Ishikawa (cell line): ENCODE measurements around the gene LRRC72.

Experiments used
- CEBPB ChIP-seq: IDR thresholded peaks from 2 replicates; pipeline ENCODE4 v1.6.1; 2012
- CREB1 ChIP-seq: IDR thresholded peaks from 2 replicates; pipeline ENCODE4 v1.6.1; 2012; ENCODE audit warnings: low read depth
- EGR1 ChIP-seq: IDR thresholded peaks from 2 replicates; pipeline ENCODE4 v1.6.1; 2012
- EP300 ChIP-seq: IDR thresholded peaks from 2 replicates; pipeline ENCODE4 v1.6.1; 2012; ENCODE audit warnings: borderline replicate concordance
- FOXM1 ChIP-seq: IDR thresholded peaks from 2 replicates; pipeline ENCODE4 v1.6.1; 2012; ENCODE audit warnings: low read depth, borderline replicate concordance
- MAX ChIP-seq: IDR thresholded peaks from 2 replicates; pipeline ENCODE4 v1.6.1; 2012
- NFIC ChIP-seq: IDR thresholded peaks from 2 replicates; pipeline ENCODE4 v1.6.1; 2012
- RAD21 ChIP-seq: IDR thresholded peaks from 2 replicates; pipeline ENCODE4 v1.6.1; 2012; ENCODE audit warnings: low read depth
- TAF1 ChIP-seq: IDR thresholded peaks from 2 replicates; pipeline ENCODE4 v1.6.1; 2012; ENCODE audit warnings: low read depth, mild to moderate bottlenecking
- TCF12 ChIP-seq: IDR thresholded peaks from 2 replicates; pipeline ENCODE4 v1.6.1; 2012; ENCODE audit warnings: low read depth
- TEAD4 ChIP-seq: IDR thresholded peaks from 2 replicates; pipeline ENCODE4 v1.6.1; 2012
- USF1 ChIP-seq: IDR thresholded peaks from 2 replicates; pipeline ENCODE4 v1.6.1; 2012
- YY1 ChIP-seq: IDR thresholded peaks from 2 replicates; pipeline ENCODE4 v1.6.1; 2012; ENCODE audit warnings: low read depth
- ZBTB7A ChIP-seq: IDR thresholded peaks from 2 replicates; pipeline ENCODE4 v1.6.1; 2012; ENCODE audit warnings: low read depth
- TF ChIP-seq, protein P1 (sequence below): IDR thresholded peaks from 2 replicates; pipeline ENCODE4 v1.6.1; 2012; ENCODE audit warnings: low read depth, mild to moderate bottlenecking

The LRRC72 gene

DNA sequence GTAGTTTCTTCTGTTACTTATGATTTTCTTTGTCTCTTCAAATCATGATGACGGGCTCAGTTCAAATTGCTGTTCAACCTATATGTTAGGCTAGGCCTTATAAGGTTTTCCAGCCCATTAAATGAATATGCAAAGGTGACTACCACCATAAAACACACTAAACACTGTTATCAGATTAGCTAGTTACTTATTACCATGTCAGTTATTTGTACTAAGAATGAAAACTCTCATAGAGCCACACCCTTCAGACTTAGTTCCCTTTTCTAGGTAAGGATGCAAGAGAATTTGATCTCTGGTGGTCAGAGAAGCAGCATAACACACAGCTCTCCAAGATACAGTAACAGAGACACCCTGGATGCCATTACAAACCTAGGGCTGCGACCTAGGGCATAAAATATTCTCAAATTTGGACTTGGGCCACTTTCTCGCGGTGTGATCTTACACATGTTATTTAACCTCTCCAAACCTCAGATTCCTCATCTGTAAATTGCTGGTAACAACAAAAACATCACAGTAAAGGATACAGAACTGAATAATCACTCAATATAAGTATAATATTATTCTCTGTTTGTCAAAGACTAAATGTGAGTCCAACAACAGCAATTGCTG, 83.3 kb downstream of the LRRC72 start:
- TF ChIP-seq, protein P1, sequence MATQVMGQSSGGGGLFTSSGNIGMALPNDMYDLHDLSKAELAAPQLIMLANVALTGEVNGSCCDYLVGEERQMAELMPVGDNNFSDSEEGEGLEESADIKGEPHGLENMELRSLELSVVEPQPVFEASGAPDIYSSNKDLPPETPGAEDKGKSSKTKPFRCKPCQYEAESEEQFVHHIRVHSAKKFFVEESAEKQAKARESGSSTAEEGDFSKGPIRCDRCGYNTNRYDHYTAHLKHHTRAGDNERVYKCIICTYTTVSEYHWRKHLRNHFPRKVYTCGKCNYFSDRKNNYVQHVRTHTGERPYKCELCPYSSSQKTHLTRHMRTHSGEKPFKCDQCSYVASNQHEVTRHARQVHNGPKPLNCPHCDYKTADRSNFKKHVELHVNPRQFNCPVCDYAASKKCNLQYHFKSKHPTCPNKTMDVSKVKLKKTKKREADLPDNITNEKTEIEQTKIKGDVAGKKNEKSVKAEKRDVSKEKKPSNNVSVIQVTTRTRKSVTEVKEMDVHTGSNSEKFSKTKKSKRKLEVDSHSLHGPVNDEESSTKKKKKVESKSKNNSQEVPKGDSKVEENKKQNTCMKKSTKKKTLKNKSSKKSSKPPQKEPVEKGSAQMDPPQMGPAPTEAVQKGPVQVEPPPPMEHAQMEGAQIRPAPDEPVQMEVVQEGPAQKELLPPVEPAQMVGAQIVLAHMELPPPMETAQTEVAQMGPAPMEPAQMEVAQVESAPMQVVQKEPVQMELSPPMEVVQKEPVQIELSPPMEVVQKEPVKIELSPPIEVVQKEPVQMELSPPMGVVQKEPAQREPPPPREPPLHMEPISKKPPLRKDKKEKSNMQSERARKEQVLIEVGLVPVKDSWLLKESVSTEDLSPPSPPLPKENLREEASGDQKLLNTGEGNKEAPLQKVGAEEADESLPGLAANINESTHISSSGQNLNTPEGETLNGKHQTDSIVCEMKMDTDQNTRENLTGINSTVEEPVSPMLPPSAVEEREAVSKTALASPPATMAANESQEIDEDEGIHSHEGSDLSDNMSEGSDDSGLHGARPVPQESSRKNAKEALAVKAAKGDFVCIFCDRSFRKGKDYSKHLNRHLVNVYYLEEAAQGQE, result no peak
- TF ChIP-seq EP300 (no peak), TEAD4 (no peak), RAD21 (no peak), ZBTB7A (no peak), YY1 (no peak), USF1 (no peak), CREB1 (no peak), EGR1 (no peak), FOXM1 (no peak), MAX (no peak), TAF1 (no peak), CEBPB (no peak), TCF12 (no peak), NFIC (no peak)

- TF ChIP-seq TEAD4, result no peak
- TF ChIP-seq ZBTB7A, result no peak
- TF ChIP-seq FOXM1, result no peak
- TF ChIP-seq CREB1, result no peak
- TF ChIP-seq EP300, result no peak
- TF ChIP-seq, protein P1, result no peak
- no peak for TF ChIP-seq TAF1
- TF ChIP-seq RAD21, result no peak
- TF ChIP-seq EGR1, result no peak
- no peak for TF ChIP-seq MAX
Observed at GRCh38 chr7:16611711-16612110, 85.1 kb downstream of the LRRC72 start.

- TF ChIP-seq TEAD4 (no peak), EP300 (no peak), RAD21 (no peak), ZBTB7A (no peak), YY1 (no peak), CREB1 (no peak), MAX (no peak), TCF12 (no peak), TAF1 (no peak), NFIC (no peak), CEBPB (no peak), EGR1 (no peak), FOXM1 (no peak), USF1 (no peak)
- TF ChIP-seq, protein P1, result no peak
Observed at GRCh38 chr7:16615228-16615627, 88.6 kb downstream of the LRRC72 start.

GRCh38 chr7:16616122-16616521, 89.5 kb downstream of the LRRC72 start:
- no peak for TF ChIP-seq ZBTB7A
- no peak for TF ChIP-seq YY1
- no peak for TF ChIP-seq TCF12
- TF ChIP-seq NFIC, result no peak
- no peak for TF ChIP-seq FOXM1
- TF ChIP-seq EGR1, result no peak
- no peak for TF ChIP-seq TEAD4
- TF ChIP-seq, protein P1, result no peak
- no peak for TF ChIP-seq USF1
- no peak for TF ChIP-seq EP300
